ENCODE results near the gene ELP2. TPM values are rescaled to one million over a fixed set of nuclear protein-coding genes. Genes with fewer than 3 reads are reported as not detected.

ELP2 gene
- polyA plus RNA-seq, 1 of the 3 experiments (the other 2 are of a cell fraction), result 38.3 TPM

- no peaks in the 10 kb centered on the region for H3K79me2 ChIP-seq (ENCODE audit: insufficient read depth)
- no peak overlapping the region for H3K9ac ChIP-seq
- H3K27ac ChIP-seq (ENCODE audit: low read depth in 2 of 2, low read length in 1 of 2), result no peak overlapping the region
- no peak for DNase-seq
- TF ChIP-seq EP300 (IDR thresholded peaks at IDR 0.05; ENCODE audit: borderline replicate concordance in 1 of 2, low read depth in 1 of 2, low read length in 1 of 2) (no peak), NRF1 (IDR thresholded peaks at IDR 0.05; ENCODE audit: low read depth, low read length) (no peak), GABPA (IDR thresholded peaks at IDR 0.05; ENCODE audit: low read depth) (no peak), YY1 (IDR thresholded peaks at IDR 0.05; ENCODE audit: low read depth) (no peak), RCOR1 (IDR thresholded peaks at IDR 0.05; ENCODE audit: low read length) (no peak), GATA2 (CRISPR knock-in tag; IDR thresholded peaks at IDR 0.05) (no peak), TEAD4 (IDR thresholded peaks at IDR 0.05; ENCODE audit: borderline replicate concordance, insufficient read depth) (no peak), REST (IDR thresholded peaks at IDR 0.05; ENCODE audit: low read depth, low read length) (no peak), RXRA (IDR thresholded peaks at IDR 0.05; ENCODE audit: borderline replicate concordance, low read depth) (no peak), POLR2AphosphoS5 (IDR thresholded peaks at IDR 0.05; ENCODE audit: low read depth, low read length) (no peak), TAF1 (IDR thresholded peaks at IDR 0.05; ENCODE audit: borderline replicate concordance, low read depth, low read length) (no peak), ELF1 (IDR thresholded peaks at IDR 0.05) (no peak), CHD2 (IDR thresholded peaks at IDR 0.05; ENCODE audit: low read length, partially characterized antibody) (no peak), NFIC (IDR thresholded peaks at IDR 0.05; ENCODE audit: borderline replicate concordance) (no peak), MEF2A (IDR thresholded peaks at IDR 0.05; ENCODE audit: borderline replicate concordance, low read depth) (no peak)
- TF ChIP-seq, protein P1, sequence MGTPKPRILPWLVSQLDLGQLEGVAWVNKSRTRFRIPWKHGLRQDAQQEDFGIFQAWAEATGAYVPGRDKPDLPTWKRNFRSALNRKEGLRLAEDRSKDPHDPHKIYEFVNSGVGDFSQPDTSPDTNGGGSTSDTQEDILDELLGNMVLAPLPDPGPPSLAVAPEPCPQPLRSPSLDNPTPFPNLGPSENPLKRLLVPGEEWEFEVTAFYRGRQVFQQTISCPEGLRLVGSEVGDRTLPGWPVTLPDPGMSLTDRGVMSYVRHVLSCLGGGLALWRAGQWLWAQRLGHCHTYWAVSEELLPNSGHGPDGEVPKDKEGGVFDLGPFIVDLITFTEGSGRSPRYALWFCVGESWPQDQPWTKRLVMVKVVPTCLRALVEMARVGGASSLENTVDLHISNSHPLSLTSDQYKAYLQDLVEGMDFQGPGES (IDR thresholded peaks at IDR 0.05; ENCODE audit: low read depth, low read length), result no peak
- CTCF ChIA-PET, result no interaction called here
- H3K36me3 ChIP-seq (replicated peaks in 1 of 2; ENCODE audit: control insufficient read depth in 1 of 2, insufficient read depth in 2 of 2, low read length in 1 of 2), result no peaks in the 10 kb centered on the region
- H3K4me1 ChIP-seq (ENCODE audit: control insufficient read depth in 1 of 2, insufficient read depth in 2 of 2, low read depth in 1 of 2, low read length in 1 of 2), result no peaks in the 10 kb centered on the region; a peak in 1 of 4 replicates
- H3K4me3 ChIP-seq (ENCODE audit: low read depth in 2 of 2, low read length in 1 of 2), result no peak overlapping the region
- H2AFZ ChIP-seq (ENCODE audit: low read depth), result no peak overlapping the region
- POLR2A ChIA-PET, result no interaction called here
- H3K4me2 ChIP-seq, result no peak overlapping the region
- H3K27me3 ChIP-seq (ENCODE audit: insufficient read depth), result no peaks in the 10 kb centered on the region
- no peaks in the 10 kb centered on the region for H3K9me3 ChIP-seq
- no peaks in the 10 kb centered on the region for H4K20me1 ChIP-seq (ENCODE audit: insufficient read depth)
- no peaks in the 10 kb centered on the region for H3F3A ChIP-seq (replicated peaks; ENCODE audit: insufficient read depth)
- WGBS (ENCODE audit: low lambda C conversion rate), result 77% methylated on average over 6 of the region's 6 CpGs
- H3K9me2 ChIP-seq, result no peaks in the 10 kb centered on the region
Observed at GRCh38 chr18:36196238-36196995, 66.7 kb downstream of the ELP2 start.
